Measurements from ENCODE around the gene CC2D1A.
"Not testable (repeated sequence)": the region's sequence is repeated elsewhere in the genome, so short reads cannot be mapped to it uniquely, and the experiment has no call there.

The CC2D1A gene

DNA sequence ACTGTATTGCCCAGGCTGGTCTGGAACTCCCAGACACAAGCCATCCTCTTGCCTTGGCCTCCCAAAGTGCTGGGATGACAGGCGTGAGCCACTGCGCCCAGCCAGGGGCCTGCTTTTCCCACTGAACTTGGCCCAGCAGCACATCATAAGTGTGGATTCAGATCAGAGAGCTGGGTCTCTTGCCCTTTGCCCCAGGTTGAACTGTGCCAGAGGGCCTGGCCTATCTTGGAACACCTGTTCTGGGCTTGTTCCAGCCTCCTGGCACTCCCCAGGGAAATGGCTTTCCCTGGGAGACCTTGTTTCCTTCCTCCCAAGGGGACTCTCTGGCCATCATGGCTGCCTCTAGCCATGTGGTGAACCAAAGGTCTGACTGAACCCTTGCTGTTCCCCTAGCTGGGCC, 3.4 kb downstream of the CC2D1A start:
- no peak for DNase-seq

DNA sequence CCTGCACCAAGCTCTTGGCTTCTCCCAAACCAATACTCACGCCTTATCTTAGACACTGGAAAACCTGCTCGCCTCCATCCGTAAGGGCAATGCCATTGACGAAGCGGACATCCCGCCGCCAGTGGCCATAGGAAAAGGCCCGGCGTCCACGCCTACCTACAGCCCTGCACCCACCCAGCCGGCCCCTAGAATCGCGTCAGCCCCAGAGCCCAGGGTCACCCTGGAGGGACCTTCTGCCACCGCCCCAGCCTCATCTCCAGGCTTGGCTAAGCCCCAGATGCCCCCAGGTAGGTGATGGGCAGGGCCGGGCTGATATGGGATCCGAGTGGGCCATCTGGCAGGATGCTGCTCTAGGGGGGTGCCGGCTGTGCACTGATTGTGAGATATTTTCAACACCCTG, 7.4 kb downstream of the CC2D1A start:
- DNase-seq = no peak

DNA sequence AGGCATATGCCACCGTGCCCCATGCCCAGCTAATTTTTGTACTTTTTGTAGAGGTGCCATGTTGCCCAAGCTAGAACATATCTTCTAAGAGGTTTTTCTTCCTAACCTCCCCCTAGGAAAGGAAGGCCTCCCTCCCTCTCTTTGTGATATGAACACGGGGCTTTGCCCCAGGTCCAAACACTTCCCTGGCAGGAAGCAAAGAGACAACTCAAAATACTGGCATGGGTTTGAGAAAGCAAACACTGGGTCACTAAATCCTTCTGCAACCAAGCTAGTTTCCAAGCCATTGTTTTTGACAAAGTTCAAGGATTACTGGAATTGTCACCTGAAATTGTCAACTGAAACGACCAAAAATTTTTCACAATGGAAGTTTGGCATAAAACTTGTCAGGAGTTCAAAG, 8.8 kb downstream of the CC2D1A start:
- DNase-seq = no peak

DNA sequence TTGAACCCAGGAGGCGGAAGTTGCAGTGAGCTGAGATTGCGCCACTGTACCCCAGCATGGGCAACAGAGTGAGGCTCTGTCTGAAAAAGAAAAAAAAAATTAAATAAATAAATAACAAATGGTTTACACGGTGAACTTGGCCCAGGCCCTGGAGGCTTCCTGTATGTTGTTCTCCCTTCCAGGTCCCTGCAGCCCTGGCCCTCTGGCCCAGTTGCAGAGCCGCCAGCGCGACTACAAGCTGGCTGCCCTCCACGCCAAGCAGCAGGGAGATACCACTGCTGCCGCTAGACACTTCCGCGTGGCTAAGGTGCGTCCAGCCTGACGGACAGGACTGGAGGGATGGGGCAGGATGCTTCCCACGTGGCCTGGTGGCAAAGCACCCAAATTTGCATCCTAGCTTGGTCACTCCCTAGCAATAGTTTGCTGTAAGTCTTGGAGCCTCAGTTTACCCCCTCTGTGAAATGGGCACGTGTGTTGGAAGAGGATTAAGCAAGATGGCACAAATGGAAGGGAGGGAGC, 11.9 kb downstream of the CC2D1A start:
- DNase-seq = no peak

DNA sequence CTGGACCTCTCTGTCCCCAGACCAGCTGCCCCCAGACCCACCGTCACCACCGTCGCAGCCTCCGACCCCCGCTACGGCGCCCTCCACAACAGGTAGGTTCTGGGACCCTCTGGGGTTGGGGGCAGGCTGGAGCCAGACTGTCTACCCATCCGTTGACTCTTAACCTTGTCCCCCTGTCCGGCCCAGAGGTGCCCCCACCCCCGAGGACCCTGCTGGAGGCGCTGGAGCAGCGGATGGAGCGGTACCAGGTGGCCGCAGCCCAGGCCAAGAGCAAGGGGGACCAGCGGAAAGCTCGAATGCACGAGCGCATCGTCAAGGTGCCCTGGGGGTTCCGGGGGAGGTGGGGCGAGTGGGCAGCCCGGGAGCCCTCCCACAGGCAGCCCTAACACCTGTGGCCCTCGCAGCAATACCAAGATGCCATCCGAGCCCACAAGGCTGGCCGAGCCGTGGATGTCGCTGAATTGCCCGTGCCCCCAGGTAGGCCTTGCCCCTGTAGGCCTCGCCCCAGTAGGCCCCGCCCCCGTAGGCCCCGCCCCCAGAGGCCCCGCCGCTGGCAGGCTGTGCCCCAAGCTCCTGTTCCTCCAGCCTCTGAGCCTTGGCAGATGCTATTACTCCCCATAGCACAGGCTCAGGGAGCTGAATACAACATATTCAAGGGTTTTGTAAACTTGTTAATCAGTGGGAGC, 12.9 kb downstream of the CC2D1A start:
- no peak for DNase-seq

DNA sequence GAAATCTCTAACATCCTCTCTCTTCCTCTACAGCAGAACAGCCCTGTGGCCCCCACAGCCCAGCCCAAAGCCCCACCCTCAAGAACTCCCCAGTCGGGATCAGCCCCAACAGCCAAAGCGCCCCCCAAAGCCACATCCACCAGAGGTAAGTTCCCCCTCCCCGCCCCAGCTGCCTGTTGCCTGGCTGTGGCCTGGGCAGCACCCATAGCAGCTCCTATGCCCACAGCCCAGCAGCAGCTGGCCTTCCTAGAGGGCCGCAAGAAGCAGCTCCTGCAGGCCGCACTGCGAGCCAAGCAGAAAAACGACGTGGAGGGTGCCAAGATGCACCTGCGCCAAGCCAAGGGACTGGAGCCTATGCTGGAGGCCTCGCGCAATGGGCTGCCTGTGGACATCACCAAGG, 14.5 kb downstream of the CC2D1A start:
- no peak for DNase-seq

DNA sequence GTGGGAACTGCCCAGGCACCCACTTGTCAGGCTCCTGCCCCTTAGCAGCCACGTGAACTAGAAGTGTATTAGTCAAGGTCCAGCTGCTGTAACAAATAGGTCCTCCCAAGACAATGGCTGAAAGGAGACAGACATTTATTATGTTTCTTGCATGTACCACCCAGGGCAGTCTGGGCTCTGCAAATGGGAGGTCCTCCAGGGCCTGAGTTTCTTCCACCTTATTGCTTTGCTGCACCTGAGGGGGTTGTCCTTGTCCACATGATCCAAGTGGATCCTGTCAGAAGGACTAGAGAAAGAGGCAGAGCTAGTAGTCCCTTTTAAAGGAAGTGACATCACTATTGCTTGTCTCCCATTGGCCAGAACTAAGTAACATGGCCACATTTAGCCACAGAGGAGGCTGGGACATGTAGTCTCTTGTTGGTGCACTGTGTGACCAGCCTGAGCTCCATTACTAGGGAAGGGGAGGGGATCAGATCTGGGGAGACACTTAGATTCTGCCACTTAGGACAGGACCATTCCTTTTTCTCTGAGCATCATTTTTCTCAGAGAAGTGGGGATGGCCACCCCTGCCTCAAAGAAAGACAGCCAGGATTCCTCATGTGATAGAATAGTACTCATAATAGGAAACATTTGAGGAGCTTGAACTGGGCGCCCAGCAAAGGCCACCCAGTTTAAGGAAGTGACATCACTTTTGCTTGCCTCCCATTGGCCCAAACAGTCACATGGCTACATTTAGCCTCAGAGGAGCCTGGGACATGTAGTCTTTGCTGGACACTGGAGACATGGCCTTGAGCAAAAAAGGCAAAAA, 15.1 kb downstream of the CC2D1A start:
- DNase-seq = peak; percentile 64

DNA sequence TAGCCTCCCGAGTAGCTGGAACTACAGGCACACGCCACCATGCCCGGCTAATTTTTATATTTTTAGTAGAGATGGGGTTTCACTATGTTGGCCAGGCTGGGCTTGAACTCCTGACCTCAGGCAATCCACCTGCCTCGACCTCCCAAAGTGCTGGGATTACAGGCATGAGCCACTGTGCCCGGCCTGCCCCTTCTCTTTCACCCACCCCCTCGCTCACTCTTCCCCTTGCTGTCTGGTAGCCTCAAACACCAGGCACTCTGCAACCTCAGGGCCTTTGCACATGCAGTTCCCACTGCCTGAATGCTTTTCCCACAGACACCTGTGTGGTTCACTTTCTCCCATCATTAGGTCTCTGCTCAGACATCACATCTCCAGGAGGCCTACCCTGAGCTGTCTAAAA, 16.1 kb downstream of the CC2D1A start:
- not testable (repeated sequence) for DNase-seq

DNA sequence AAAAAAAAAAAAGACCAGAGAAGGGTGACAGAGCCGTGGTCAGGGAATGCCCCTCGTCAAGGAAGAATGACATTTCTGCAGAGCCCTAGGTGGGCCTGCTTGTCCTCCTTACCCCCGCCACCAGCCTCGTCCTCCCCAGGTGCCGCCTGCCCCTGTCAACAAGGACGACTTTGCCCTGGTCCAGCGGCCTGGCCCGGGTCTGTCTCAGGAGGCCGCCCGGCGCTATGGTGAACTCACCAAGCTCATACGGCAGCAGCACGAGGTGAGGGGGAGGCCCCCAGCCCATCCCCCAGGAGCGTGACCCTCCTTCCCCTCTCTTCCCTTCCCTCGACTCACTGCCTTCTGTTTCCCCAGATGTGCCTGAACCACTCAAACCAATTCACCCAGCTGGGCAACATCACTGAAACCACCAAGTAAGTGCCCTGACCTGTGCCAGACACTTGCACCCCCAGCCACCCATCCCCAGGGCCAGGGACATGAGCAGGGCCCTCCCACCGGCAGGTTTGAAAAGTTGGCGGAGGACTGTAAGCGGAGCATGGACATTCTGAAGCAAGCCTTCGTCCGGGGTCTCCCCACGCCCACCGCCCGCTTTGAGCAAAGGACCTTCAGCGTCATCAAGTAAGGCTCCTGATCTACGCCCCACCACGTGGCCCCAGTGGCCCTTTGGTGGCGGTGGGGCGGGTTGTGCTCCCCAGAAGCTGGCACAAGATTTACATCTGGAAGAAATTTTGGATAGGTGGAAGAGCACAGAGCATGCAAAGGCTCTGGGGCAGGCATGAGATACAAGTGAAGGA, 17.4 kb downstream of the CC2D1A start:
- DNase-seq = no peak

DNA sequence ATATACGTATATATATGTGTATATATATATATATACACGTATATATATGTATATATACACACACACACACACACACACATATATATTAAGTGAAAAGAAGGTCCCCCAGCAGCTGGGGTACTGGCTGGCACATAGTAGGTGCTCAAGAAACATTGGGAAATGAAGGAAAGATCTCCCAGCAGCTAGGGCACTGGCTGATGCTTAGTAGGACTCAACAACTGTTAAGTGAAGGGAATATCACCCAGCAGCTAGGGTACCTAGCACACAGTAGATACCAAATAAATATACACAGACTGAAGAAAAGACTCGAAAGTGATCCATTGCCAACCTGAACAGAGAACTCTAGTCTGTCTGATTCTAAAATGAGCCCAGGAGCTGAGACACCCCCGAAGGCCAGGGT, 20.0 kb downstream of the CC2D1A start:
- no peak for DNase-seq

DNA sequence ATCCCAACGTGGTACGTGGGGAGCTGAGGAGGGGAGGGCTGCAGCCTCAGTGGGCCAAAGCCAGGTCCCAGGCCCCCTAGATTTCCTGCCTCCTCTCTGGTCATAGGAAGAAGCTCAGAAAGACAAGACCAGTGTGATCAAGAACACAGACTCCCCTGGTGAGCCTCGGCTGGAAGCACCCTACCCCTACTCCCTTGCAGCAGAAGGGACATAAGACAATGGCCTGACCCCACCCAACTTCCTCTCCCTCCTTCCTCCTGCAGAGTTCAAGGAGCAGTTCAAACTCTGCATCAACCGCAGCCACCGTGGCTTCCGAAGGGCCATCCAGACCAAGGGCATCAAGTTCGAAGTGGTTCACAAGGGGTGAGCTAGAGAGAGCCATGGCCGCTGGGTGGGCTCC, 20.7 kb downstream of the CC2D1A start:
- DNase-seq = no peak

DNA sequence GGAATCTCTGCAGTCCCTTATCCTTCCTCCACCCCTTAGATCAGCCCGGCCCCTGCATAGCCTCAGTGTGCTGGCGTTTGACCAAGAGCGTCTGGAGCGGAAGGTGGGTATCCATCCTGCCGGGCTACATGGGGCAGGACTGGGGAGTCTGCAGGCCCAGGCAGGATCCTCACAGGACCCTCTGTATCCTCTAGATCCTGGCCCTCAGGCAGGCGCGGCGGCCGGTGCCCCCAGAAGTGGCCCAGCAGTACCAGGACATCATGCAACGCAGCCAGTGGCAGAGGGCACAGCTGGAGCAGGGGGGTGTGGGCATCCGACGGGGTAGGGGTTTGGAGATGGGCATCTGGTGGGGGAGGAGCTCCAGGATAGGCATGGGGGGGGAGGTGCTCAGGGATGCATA, 23.3 kb downstream of the CC2D1A start:
- no peak for DNase-seq

DNA sequence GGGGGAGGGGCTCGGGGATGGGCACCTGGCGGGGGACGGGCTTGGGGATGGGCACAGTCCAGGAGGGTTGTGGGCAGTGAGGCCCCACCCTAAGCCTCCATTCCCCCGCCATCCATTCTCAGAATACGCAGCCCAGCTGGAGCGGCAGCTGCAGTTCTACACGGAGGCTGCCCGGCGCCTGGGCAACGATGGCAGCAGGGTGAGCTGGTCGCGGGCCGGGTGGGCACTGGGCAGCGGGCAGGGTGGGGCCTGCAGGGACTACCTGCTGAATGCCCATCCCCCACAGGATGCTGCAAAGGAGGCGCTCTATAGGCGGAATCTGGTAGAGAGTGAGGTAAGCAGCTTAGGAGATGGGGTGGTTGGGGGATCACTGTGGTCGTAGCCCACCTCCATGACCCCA, 24.0 kb downstream of the CC2D1A start:
- no peak for DNase-seq

DNA sequence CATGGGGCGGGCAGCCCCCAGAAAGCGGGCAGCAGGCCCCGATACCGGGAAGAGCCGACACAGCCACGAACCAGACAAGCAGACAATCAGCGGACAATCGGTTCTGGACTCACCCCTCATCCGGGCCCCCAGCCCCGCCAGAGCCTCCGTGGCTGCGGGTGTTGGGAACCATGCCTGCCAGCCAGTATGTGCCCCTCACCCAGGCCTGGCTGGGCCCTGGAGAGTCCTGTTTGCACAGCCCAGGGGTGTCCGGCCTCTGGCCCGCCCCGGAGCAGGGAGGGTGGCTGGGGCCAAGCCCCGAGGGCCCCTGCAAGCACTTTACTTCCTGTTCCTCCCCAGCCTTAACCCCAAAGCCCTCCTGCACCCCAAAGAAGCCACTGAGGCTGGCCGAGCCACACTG, 24.4 kb downstream of the CC2D1A start:
- no peak for DNase-seq

DNA sequence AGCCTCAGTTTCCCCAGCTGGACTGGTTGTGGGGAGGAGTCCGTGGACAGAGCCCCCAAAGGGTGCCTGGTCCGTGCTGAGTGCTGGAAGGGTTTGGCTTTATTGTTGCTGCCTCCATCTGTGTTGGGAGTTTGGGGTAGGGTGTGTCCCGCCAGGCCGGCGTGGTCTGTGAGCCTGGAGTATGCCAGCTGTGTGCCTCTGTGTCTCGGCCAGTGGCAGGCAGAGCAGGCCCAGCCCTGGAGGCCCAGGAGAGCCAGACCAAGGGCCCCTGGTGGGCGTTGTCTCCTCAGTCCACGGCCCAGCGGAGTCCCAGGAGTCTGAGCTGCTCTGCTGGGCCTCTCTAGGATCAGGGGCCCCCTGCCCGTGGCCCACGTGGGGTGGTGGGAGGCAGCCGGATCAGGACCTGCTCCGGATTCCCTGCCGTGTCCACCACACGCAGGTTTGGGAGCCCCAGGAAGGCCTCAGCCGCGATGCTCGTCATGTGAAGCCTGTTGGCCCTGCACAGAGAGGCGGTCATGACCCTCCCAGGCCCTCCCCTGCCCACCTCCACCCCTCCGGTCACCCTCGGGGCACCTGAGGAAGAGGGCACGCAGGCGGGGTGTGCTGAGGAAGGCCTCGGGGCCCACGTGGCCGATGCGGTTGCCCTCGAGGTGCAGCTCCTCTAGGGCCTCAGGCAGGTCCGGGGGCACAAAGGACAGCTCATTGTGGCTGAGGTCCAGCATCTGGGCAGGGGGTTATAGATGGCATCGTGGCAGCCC, 25.6 kb downstream of the CC2D1A start:
- no peak for DNase-seq

DNA sequence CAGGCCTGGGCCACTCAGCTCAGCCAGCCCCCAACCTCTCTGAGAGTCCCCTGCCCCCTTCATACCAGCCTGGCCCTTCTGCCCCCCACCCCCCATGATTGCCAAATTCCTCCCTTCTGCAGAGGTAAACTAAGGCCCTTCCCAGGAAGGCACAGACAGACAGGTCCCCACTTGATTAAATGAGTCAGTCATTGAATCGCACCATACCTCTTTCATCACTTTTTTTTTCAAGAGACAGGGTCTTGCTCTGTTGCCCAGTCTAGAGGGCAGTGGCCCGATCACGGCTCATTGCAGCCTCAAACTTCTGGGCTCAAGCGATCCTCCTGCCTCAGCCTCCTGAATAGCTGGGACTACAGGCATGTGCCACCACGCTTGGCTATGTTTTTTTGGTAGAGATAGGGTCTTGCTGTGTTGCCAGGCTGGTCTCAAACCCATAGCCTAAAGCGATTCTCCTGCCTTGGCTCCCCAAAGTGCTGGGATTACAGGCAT, 26.2 kb downstream of the CC2D1A start:
- DNase-seq = no peak

DNA sequence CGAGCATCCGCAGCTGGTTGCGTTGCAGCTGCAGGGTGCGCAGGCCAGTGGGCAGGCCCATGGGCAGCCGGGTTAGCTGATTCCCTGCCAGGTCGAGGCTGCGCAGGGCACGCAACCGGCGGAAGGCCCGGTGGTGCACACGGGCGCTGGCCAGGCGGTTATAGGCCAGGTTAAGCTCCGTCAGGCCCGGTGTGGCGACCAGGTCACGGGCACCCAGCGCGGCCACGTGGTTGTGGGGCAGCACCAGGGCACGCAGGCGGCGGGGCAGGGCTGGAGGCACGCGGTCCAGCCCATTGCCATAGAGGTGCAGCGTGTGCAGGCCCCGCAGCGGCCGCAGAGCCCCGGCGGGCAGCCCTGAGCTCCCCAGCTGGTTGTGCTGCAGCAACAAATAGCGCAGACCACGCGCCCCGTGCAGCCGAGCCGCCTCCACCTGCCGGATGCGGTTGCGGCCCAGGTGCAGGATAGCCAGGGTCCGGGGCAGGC, 27.0 kb downstream of the CC2D1A start:
- no peak for DNase-seq

DNA sequence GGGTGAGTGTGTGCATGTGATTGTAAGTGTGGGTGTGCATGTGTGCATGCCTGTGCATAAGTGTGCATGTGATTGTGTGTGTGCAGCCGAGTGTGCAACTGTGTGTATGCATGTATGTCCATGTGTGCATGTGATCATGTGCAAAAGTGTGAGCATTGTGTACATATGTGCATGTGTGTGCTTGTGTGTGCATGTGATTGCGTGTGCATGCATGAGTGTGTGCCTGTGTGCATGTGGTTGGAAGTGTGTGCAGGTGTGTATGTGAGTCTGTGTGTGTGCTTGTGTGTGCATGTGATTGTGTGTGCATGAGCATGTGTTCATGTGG, 28.7 kb downstream of the CC2D1A start:
- DNase-seq = no peak

DNA sequence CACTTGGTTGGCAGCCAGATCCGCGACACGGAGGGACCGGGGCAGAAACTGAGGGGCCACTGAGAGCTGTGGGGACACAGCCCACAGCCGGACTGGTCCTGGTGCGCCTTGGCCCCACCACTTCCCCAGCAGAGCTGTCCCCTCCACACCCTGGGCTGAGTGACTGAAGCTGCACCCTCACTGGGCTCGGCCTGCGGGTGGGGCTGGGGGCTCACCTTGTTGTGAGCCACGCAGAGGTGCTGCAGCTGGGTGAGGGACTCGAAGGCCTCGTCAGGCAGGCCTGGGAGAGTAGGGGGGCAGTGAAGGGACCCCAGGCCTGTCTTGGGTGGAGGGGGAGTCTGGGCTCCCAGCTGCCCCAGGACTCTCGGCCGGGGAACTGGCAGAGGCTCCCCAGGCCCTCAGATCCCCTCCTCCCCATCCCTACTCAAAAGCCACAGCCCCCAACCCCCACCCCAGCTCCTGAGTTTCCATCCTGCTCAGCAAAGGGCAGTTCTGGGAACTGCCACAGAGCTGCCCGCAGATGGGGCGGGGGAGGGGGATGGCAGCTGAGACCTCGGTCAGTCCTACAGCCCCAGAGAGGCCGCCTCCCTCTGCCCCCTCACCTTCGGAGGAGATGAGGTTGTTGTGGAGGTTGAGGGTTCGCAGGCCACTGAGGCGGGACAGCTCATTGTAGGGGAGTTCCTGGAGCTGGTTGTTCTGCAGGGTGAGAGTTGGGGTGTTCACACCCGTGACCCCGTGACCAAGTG, 29.9 kb downstream of the CC2D1A start:
- DNase-seq = no peak

DNA sequence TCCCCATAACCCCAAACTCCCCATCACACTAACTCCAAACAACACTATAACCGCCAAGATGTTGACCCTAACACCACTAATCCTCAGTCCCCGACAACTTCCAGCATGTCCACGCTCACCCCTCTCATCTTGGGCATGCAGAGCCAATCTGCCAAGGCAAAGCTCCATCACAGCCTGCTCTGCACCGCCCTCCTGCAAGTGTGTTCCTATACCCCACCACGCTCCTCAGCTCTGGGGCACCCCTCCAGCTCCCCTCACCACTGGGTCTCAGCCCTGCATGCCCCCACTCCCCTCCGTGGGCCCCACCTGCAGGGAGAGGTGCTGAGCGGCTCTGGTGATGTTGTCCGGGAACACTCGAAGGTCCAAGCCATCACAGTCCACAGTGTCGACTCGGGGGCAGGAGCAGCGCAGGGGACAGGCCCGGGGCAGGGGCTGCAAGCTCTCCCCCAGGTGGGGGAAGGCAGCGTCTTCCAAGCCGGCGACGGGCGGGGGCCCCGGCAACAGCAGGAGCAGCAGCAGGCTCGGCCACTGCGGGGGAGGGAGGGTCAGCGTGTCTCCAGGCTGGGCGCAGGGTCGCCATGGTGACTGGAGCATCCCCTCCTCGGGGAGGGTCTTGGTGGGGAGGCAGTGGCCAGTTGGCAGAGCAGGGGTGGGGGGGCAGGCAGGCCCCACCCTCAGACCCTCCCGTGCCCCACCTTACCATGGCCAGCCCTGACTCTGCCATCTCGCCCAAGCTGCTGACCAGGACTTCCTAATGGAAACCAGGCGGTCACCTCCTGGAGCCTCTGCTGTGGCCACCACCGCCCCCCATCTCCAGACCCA, 31.7 kb downstream of the CC2D1A start:
- no peak for DNase-seq

All from fibroblast of skin of right biceps (primary cell).